Liver (tissue), 3 donors: ENCODE data around the gene AKR1C2.
"Not testable (repeated sequence)": the region's sequence is repeated elsewhere in the genome, so short reads cannot be mapped to it uniquely, and the experiment has no call there.

Experiments used
- EGR1 ChIP-seq, 2 donors: IDR thresholded peaks; 2 replicates each; pipeline ENCODE4 v1.6.1; 2016 to 2018; ENCODE audit warnings: antibody characterized with exemption in 2 of 2, low read depth in 2 of 2
- FOXA2 ChIP-seq: IDR thresholded peaks from 2 replicates; pipeline ENCODE4 v1.6.1; 2016; ENCODE audit warnings: antibody characterized with exemption
- GABPA ChIP-seq, 2 donors: IDR thresholded peaks in 1 of 2; conservative IDR thresholded peaks in 1 of 2; 2 replicates each; pipeline ENCODE4 v1.6.1; 2016; ENCODE audit warnings: antibody characterized with exemption in 2 of 2, mild to moderate bottlenecking in 1 of 2, moderate library complexity in 1 of 2
- HNF4A ChIP-seq, 2 donors: conservative IDR thresholded peaks; 2 replicates each; pipeline ENCODE4 v1.6.1; 2016; ENCODE audit warnings: antibody characterized with exemption in 2 of 2, mild to moderate bottlenecking in 2 of 2
- JUND ChIP-seq, 2 donors: IDR thresholded peaks; 2 replicates each; pipeline ENCODE4 v1.6.1; 2016; ENCODE audit warnings: antibody characterized with exemption in 2 of 2
- RAD21 ChIP-seq, 2 donors: IDR thresholded peaks; 2 replicates each; pipeline ENCODE4 v1.6.1; 2016; ENCODE audit warnings: antibody characterized with exemption in 2 of 2, mild to moderate bottlenecking in 2 of 2
- SP1 ChIP-seq: IDR thresholded peaks from 2 replicates; pipeline ENCODE4 v1.6.1; 2018; ENCODE audit warnings: antibody characterized with exemption, mild to moderate bottlenecking
- TF ChIP-seq, protein P1 (sequence below): fragments of 150-350 bp; IDR thresholded peaks from 2 replicates; pipeline ENCODE4 v1.5.1; 2017; ENCODE audit warnings: improper control_type of control experiment, low read depth, low read length; ENCODE audit not compliant: missing input control
- TF ChIP-seq, protein P2 (sequence below): IDR thresholded peaks from 2 replicates; pipeline ENCODE4 v1.6.1; 2016; ENCODE audit warnings: antibody characterized with exemption, mild to moderate bottlenecking
- TF ChIP-seq, protein P3 (sequence below): IDR thresholded peaks from 2 replicates; pipeline ENCODE4 v1.6.1; 2016; ENCODE audit warnings: antibody characterized with exemption
- TF ChIP-seq, protein P4 (sequence below): IDR thresholded peaks from 2 replicates; pipeline ENCODE4 v1.6.1; 2016; ENCODE audit warnings: antibody characterized with exemption
- donor health status: healthy.
- donor health status: healthy.

DNA sequence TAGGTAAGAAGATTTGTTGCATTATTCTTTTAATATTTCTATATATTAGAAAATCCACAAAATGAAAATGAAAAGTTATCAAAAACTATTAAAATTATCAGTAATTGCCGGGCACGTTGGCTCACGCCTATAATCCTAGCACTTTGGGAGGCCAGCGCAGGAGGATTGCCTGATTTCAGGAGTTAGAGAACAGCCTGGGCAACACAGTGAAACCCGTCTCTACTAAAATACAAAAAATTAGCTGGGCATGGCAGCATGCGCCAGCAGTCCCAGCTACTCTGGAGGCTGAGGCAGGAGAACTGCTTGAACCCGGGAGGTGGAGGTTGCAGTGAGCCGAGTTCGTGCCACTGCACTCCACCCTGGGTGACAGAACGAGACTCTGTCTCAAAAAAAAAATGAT is 11.1 kb downstream of the AKR1C2 start:
- TF ChIP-seq, protein P1, sequence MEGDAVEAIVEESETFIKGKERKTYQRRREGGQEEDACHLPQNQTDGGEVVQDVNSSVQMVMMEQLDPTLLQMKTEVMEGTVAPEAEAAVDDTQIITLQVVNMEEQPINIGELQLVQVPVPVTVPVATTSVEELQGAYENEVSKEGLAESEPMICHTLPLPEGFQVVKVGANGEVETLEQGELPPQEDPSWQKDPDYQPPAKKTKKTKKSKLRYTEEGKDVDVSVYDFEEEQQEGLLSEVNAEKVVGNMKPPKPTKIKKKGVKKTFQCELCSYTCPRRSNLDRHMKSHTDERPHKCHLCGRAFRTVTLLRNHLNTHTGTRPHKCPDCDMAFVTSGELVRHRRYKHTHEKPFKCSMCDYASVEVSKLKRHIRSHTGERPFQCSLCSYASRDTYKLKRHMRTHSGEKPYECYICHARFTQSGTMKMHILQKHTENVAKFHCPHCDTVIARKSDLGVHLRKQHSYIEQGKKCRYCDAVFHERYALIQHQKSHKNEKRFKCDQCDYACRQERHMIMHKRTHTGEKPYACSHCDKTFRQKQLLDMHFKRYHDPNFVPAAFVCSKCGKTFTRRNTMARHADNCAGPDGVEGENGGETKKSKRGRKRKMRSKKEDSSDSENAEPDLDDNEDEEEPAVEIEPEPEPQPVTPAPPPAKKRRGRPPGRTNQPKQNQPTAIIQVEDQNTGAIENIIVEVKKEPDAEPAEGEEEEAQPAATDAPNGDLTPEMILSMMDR: not testable (repeated sequence)
- TF ChIP-seq JUND (IDR thresholded peaks at IDR 0.05); HNF4A (conservative IDR thresholded peaks at IDR 0.05); RAD21 (IDR thresholded peaks at IDR 0.05); FOXA2; GABPA (IDR thresholded peaks at IDR 0.05 in 1 of 2, conservative IDR thresholded peaks at IDR 0.05 in 1 of 2); EGR1 (IDR thresholded peaks at IDR 0.05; ENCODE audit: low read depth in 2 of 2); SP1: not testable (repeated sequence)
- TF ChIP-seq, protein P2, sequence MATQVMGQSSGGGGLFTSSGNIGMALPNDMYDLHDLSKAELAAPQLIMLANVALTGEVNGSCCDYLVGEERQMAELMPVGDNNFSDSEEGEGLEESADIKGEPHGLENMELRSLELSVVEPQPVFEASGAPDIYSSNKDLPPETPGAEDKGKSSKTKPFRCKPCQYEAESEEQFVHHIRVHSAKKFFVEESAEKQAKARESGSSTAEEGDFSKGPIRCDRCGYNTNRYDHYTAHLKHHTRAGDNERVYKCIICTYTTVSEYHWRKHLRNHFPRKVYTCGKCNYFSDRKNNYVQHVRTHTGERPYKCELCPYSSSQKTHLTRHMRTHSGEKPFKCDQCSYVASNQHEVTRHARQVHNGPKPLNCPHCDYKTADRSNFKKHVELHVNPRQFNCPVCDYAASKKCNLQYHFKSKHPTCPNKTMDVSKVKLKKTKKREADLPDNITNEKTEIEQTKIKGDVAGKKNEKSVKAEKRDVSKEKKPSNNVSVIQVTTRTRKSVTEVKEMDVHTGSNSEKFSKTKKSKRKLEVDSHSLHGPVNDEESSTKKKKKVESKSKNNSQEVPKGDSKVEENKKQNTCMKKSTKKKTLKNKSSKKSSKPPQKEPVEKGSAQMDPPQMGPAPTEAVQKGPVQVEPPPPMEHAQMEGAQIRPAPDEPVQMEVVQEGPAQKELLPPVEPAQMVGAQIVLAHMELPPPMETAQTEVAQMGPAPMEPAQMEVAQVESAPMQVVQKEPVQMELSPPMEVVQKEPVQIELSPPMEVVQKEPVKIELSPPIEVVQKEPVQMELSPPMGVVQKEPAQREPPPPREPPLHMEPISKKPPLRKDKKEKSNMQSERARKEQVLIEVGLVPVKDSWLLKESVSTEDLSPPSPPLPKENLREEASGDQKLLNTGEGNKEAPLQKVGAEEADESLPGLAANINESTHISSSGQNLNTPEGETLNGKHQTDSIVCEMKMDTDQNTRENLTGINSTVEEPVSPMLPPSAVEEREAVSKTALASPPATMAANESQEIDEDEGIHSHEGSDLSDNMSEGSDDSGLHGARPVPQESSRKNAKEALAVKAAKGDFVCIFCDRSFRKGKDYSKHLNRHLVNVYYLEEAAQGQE: not testable (repeated sequence)
- TF ChIP-seq, protein P3, sequence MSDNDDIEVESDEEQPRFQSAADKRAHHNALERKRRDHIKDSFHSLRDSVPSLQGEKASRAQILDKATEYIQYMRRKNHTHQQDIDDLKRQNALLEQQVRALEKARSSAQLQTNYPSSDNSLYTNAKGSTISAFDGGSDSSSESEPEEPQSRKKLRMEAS: not testable (repeated sequence)
- TF ChIP-seq, protein P4, sequence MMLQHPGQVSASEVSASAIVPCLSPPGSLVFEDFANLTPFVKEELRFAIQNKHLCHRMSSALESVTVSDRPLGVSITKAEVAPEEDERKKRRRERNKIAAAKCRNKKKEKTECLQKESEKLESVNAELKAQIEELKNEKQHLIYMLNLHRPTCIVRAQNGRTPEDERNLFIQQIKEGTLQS: not testable (repeated sequence)
